A549 (cell line): ENCODE measurements around the gene ARHGEF10L. TPM values are rescaled to one million over a fixed set of nuclear protein-coding genes. Genes with fewer than 3 reads are reported as not detected.

Source experiments
- ATAC-seq, 2 experiments: fragments of 200-7000 bp in 1 of 2; fragments of >200 bp in 1 of 2; cut with Nextera tagmentation in 1 of 2; cut with Tn5 transposase in 1 of 2; 3 replicates each; pipeline versions ENCODE4 v1.8.0 to v1.9.1; 2018 to 2020; ENCODE audit warnings: mild to moderate bottlenecking in 1 of 2, moderate library complexity in 1 of 2
- CTCF ChIA-PET: fragments of 300-600 bp; sonication (Branson Sonifier 250); formaldehyde crosslinking; extraction: SDS; loops from one replicate; lab custom pipeline; 2021; ENCODE audit warnings: antibody characterized with exemption, inconsistent platforms; lab: Yijun Ruan, JAX
- POLR2A ChIA-PET: fragments of 350-600 bp; formaldehyde crosslinking; extraction: SDS; loops from one replicate; lab custom pipeline; 2021; ENCODE audit warnings: antibody characterized with exemption, inconsistent platforms; lab: Yijun Ruan, JAX
- DNase-seq, 2 experiments: peaks; one replicate each; pipeline versions ENCODE4 v3.0.0 to v3.0.0-alpha.2; 2011 to 2016; ENCODE audit warnings: low read depth in 1 of 2, low spot score in 1 of 2
- FAIRE-seq: peaks from 2 replicates; lab custom pipeline; 2011; peaks lifted over from hg19 to GRCh38; lab: Jason Lieb, UNC
- H3K27ac ChIP-seq, 2 experiments: fragments of >200 bp; sonication (Bioruptor Twin); formaldehyde crosslinking; 3 replicates each; pipeline ENCODE4 v1.5.1; 2016 to 2017
- H3K4me1 ChIP-seq: fragments of >200 bp; sonication (Bioruptor Twin); formaldehyde crosslinking; 3 replicates; pipeline ENCODE4 v1.6.1; 2016
- H3K4me2 ChIP-seq: fragments of >200 bp; sonication (Bioruptor Twin); formaldehyde crosslinking; 3 replicates; pipeline ENCODE4 v1.6.1; 2016
- H3K4me3 ChIP-seq: fragments of >200 bp; sonication (Bioruptor Twin); formaldehyde crosslinking; 3 replicates; pipeline ENCODE4 v1.5.1; 2016
- H3K9me3 ChIP-seq: fragments of >200 bp; sonication (Bioruptor Twin); formaldehyde crosslinking; 3 replicates; pipeline ENCODE4 v1.6.1; 2016
- BHLHE40 ChIP-seq: IDR thresholded peaks from 2 replicates; pipeline ENCODE4 v1.6.1; 2012; ENCODE audit warnings: low read depth, low read length, inconsistent platforms
- CBX8 ChIP-seq: fragments of 200-600 bp; sonication (generic); IDR thresholded peaks from 2 replicates; pipeline ENCODE4 v1.6.1; 2016
- CHD4 ChIP-seq: fragments of 200-600 bp; sonication (generic); IDR thresholded peaks from 2 replicates; pipeline ENCODE4 v1.6.1; 2016; ENCODE audit warnings: antibody characterized with exemption, mild to moderate bottlenecking, borderline replicate concordance
- EHMT2 ChIP-seq: fragments of 200-600 bp; sonication (generic); IDR thresholded peaks from 2 replicates; pipeline ENCODE4 v1.6.1; 2016; ENCODE audit warnings: antibody characterized with exemption, low read depth, mild to moderate bottlenecking, moderate library complexity
- ESRRA ChIP-seq: fragments of 150-350 bp; IDR thresholded peaks from 2 replicates; pipeline ENCODE4 v1.6.1; 2014; ENCODE audit warnings: mild to moderate bottlenecking, low read length, borderline replicate concordance
- FOSL2 ChIP-seq, 2 experiments: fragments of 450-650 bp in 1 of 2; fragments of >200 bp in 1 of 2; sonication (Bioruptor Twin) in 1 of 2; formaldehyde crosslinking; IDR thresholded peaks; 2 replicates each; pipeline versions ENCODE4 v1.5.0 to v1.6.1; 2016 to 2020; ENCODE audit warnings: mild to moderate bottlenecking in 1 of 2, moderate library complexity in 1 of 2
- HEYL ChIP-seq: fragments of 250-450 bp; sonication (Bioruptor Pico); IDR thresholded peaks from 2 replicates; pipeline ENCODE4 v1.8.0; 2021; ENCODE audit warnings: mild to moderate bottlenecking, moderate library complexity
- HOXB5 ChIP-seq: fragments of 250-450 bp; sonication (Bioruptor Pico); IDR thresholded peaks from 2 replicates; pipeline ENCODE4 v1.5.0; 2020; ENCODE audit warnings: mild to moderate bottlenecking, moderate library complexity
- JUN ChIP-seq, 2 experiments: fragments of >200 bp; sonication (Bioruptor Twin); formaldehyde crosslinking; IDR thresholded peaks; 2 replicates in 1 of 2; 3 replicates in 1 of 2; pipeline ENCODE4 v1.6.1; 2016 to 2017
- KDM1A ChIP-seq: fragments of 200-600 bp; sonication (generic); IDR thresholded peaks from 2 replicates; pipeline ENCODE4 v1.6.1; 2016; ENCODE audit warnings: low read depth, mild to moderate bottlenecking
- MAZ ChIP-seq: fragments of 150-350 bp; IDR thresholded peaks from 2 replicates; pipeline ENCODE4 v1.6.1; 2014; ENCODE audit warnings: antibody characterized with exemption, low read depth, low read length, borderline replicate concordance
- RAD21 ChIP-seq, 2 experiments: fragments of >200 bp in 1 of 2; sonication (Bioruptor Twin) in 1 of 2; formaldehyde crosslinking in 1 of 2; IDR thresholded peaks in 1 of 2; conservative IDR thresholded peaks in 1 of 2; 2 replicates in 1 of 2; 3 replicates in 1 of 2; pipeline ENCODE4 v1.6.1; 2012 to 2018; ENCODE audit warnings: inconsistent platforms in 1 of 2
- RCOR1 ChIP-seq: fragments of 150-350 bp; IDR thresholded peaks from 2 replicates; pipeline ENCODE4 v1.6.1; 2014; ENCODE audit warnings: antibody characterized with exemption, low read length, low read depth
- SMC3 ChIP-seq: fragments of >200 bp; sonication (Bioruptor Twin); formaldehyde crosslinking; IDR thresholded peaks from 3 replicates; pipeline ENCODE4 v1.6.1; 2018; ENCODE audit warnings: inconsistent platforms
- SREBF2 ChIP-seq: fragments of 450-650 bp; IDR thresholded peaks from 2 replicates; pipeline ENCODE4 v1.6.1; 2014; ENCODE audit warnings: mild to moderate bottlenecking, moderate library complexity
- ZC3H11A ChIP-seq: fragments of 450-650 bp; IDR thresholded peaks from 2 replicates; pipeline ENCODE4 v1.6.1; 2014; ENCODE audit warnings: antibody characterized with exemption, mild to moderate bottlenecking
- ZFP36 ChIP-seq: fragments of 450-650 bp; IDR thresholded peaks from 2 replicates; pipeline ENCODE4 v1.6.1; 2014; ENCODE audit warnings: borderline replicate concordance; ENCODE audit not compliant: partially characterized antibody
- ZNF302 ChIP-seq: fragments of 250-450 bp; sonication (Bioruptor Pico); IDR thresholded peaks from 2 replicates; pipeline ENCODE4 v1.9.0; 2021; ENCODE audit warnings: inconsistent platforms, mild to moderate bottlenecking, moderate library complexity
- ZSCAN20 ChIP-seq: fragments of 250-450 bp; sonication (Bioruptor Pico); IDR thresholded peaks from 2 replicates; pipeline ENCODE4 v1.8.0; 2022; ENCODE audit warnings: mild to moderate bottlenecking, moderate library complexity
- WGBS: methylation state at CpG from one replicate; pipeline ENCODE4 v1.1.6; 2017; ENCODE audit errors: missing lambda C conversion rate; 5-methylcytosine and 5-hydroxymethylcytosine counted together
- polyA plus RNA-seq, 4 experiments: library from polyadenylated mRNA; depleted of rRNA in 3 of 4; stranded (reverse); fragments of >200 nt; fragmentation: RNase III in 1 of 4; extraction: RNeasy Plus Mini Kit Qiagen cat#74134 plus additional on column Dnase treatment in 1 of 4; gene quantifications; 2 replicates in 3 of 4; 3 replicates in 1 of 4; pipeline ENCODE4 v1.2.3, GENCODE V29; 2011 to 2017
- TF ChIP-seq, protein P1 (sequence below): fragments of >200 bp; sonication (Bioruptor Twin); formaldehyde crosslinking; IDR thresholded peaks from 3 replicates; pipeline ENCODE4 v1.5.1; 2016
- TF ChIP-seq, protein P2 (sequence below): IDR thresholded peaks from 2 replicates; pipeline ENCODE4 v1.6.1; 2012
- TF ChIP-seq, protein P3 (sequence below): fragments of >200 bp; sonication (Bioruptor Twin); formaldehyde crosslinking; IDR thresholded peaks from 2 replicates; pipeline ENCODE4 v1.6.1; 2016
- TF ChIP-seq, protein P4 (sequence below): IDR thresholded peaks from 2 replicates; pipeline ENCODE4 v1.6.1; 2012; ENCODE audit warnings: low read depth, borderline replicate concordance
- TF ChIP-seq, protein P5 (sequence below): fragments of >200 bp; sonication (Bioruptor Twin); formaldehyde crosslinking; IDR thresholded peaks from 3 replicates; pipeline ENCODE4 v1.6.1; 2016
- TF ChIP-seq, protein P6 (sequence below): IDR thresholded peaks from 2 replicates; pipeline ENCODE4 v1.6.1; 2012

The ARHGEF10L gene
- polyA plus RNA-seq, 2 of the 4 experiments (the other 2 are of a cell fraction): 3.5 to 5.2 TPM

DNA sequence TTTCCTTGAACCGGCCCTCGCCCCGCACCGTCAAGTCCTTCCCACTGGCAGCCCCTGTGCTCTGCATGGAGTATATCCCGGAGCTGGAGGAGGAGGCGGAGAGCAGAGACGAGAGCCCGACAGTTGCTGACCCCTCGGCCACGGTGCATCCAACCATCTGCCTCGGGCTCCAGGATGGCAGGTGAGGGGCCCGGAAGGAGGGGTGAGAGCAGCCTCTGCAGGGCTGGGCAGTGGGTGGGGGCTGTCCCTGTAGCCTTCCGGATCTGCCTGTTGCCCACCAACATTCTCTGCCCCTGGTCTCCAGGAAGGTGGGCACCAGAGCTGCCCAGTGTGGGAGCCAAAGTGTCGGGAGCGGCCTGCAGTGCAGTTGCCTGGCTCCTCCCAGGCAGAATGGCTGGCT lies 116.4 kb downstream of the ARHGEF10L start:
- CTCF ChIA-PET: interaction anchor here (0.9 to 8.0 kb wide), 4 partner anchors 14 to 926 kb away, joined by 3 to 49 read pairs (median 3); no protein-coding TSS in a partner anchor
- Histone ChIP-seq H3K27ac (no peak overlapping the region), H3K4me2 (no peak overlapping the region), H3K4me3 (no peak overlapping the region), H3K9me3 (no peaks in the 10 kb centered on the region), H3K4me1 (no peaks in the 10 kb centered on the region)
- ATAC-seq: no peak
- FAIRE-seq: no peak
- POLR2A ChIA-PET: no interaction called here
- 98% methylated on average over 10 of the region's 15 CpGs for WGBS
- no peak for DNase-seq
- no peak for TF ChIP-seq MAZ
- TF ChIP-seq, protein P1, sequence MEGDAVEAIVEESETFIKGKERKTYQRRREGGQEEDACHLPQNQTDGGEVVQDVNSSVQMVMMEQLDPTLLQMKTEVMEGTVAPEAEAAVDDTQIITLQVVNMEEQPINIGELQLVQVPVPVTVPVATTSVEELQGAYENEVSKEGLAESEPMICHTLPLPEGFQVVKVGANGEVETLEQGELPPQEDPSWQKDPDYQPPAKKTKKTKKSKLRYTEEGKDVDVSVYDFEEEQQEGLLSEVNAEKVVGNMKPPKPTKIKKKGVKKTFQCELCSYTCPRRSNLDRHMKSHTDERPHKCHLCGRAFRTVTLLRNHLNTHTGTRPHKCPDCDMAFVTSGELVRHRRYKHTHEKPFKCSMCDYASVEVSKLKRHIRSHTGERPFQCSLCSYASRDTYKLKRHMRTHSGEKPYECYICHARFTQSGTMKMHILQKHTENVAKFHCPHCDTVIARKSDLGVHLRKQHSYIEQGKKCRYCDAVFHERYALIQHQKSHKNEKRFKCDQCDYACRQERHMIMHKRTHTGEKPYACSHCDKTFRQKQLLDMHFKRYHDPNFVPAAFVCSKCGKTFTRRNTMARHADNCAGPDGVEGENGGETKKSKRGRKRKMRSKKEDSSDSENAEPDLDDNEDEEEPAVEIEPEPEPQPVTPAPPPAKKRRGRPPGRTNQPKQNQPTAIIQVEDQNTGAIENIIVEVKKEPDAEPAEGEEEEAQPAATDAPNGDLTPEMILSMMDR: no peak
- no peak for TF ChIP-seq SMC3
- TF ChIP-seq HEYL (CRISPR knock-in tag): no peak
- TF ChIP-seq BHLHE40: no peak
- TF ChIP-seq RAD21 (conservative IDR thresholded peaks at IDR 0.05 in 1 of 2, IDR thresholded peaks at IDR 0.05 in 1 of 2): no peak
- no peak for TF ChIP-seq ESRRA
- TF ChIP-seq, protein P2, sequence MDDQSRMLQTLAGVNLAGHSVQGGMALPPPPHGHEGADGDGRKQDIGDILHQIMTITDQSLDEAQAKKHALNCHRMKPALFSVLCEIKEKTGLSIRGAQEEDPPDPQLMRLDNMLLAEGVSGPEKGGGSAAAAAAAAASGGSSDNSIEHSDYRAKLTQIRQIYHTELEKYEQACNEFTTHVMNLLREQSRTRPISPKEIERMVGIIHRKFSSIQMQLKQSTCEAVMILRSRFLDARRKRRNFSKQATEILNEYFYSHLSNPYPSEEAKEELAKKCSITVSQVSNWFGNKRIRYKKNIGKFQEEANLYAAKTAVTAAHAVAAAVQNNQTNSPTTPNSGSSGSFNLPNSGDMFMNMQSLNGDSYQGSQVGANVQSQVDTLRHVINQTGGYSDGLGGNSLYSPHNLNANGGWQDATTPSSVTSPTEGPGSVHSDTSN: no peak
- no peak for TF ChIP-seq RCOR1
- TF ChIP-seq, protein P3, sequence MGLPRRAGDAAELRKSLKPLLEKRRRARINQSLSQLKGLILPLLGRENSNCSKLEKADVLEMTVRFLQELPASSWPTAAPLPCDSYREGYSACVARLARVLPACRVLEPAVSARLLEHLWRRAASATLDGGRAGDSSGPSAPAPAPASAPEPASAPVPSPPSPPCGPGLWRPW: no peak
- no peak for TF ChIP-seq HOXB5 (CRISPR knock-in tag)

DNA sequence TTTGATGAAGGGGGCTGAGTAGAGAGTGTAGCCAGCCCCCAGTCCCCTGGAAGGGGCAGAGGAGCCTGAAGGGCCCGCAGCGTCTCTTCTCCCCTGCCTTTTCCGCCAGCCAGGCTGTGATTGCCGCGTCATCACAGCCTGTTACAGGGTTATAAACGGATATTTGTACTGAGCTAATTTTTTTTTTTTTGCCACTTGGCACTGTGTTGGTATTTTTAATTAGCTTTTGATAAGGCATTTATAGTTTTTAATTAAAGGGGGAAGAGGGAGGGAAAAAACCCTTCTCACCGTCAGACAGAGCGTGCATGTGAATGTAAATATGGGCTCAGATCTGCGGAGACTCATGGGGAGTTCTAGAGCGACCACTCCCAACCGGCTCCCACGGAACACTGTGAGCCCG lies 117.9 kb downstream of the ARHGEF10L start:
- DNase-seq (no peak), ATAC-seq (no peak), FAIRE-seq (no peak)
- Histone ChIP-seq H3K4me1 (no peaks in the 10 kb centered on the region), H3K9me3 (no peaks in the 10 kb centered on the region), H3K27ac (no peak overlapping the region), H3K4me2 (no peak overlapping the region), H3K4me3 (no peak overlapping the region)
- CTCF ChIA-PET: interaction anchor here (1.7 to 8.0 kb wide), 2 partner anchors 443 to 924 kb away, joined by 4 to 49 read pairs; no protein-coding TSS in a partner anchor
- POLR2A ChIA-PET: no interaction called here
- no peak for TF ChIP-seq EHMT2
- TF ChIP-seq, protein P4, sequence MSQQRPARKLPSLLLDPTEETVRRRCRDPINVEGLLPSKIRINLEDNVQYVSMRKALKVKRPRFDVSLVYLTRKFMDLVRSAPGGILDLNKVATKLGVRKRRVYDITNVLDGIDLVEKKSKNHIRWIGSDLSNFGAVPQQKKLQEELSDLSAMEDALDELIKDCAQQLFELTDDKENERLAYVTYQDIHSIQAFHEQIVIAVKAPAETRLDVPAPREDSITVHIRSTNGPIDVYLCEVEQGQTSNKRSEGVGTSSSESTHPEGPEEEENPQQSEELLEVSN: no peak
- 93% methylated on average over 13 of the region's 13 CpGs for WGBS

DNA sequence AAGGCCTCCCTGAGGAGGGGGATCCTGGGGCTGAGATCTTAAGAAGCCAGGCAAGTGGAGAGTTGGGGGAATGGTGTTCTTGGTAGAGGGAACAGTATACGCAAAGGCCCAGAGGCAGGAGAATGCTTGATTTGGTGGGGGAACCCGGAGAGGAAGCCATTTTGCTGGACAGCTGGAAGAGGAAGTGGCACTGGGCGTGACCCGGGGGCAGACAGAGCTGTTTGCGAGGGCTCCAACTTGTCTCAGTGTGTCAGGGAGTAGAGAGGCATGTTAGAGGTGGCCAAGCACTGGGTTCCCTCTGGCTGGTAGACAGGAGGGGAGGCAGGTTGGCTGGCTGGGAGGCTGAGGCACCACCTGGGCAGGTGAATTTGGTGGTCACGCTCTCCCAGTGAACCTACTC lies 119.3 kb downstream of the ARHGEF10L start:
- ATAC-seq: no peak
- Histone ChIP-seq H3K27ac (no peak overlapping the region), H3K4me2 (no peak overlapping the region), H3K9me3 (no peaks in the 10 kb centered on the region), H3K4me3 (no peak overlapping the region), H3K4me1 (no peaks in the 10 kb centered on the region)
- DNase-seq: no peak
- CTCF ChIA-PET: interaction anchor here (1.3 to 8.0 kb wide), 4 partner anchors 164 to 923 kb away, joined by 3 to 49 read pairs (median 4); no protein-coding TSS in a partner anchor
- POLR2A ChIA-PET: no interaction called here
- FAIRE-seq: no peak
- 74% methylated on average over 6 of the region's 6 CpGs for WGBS
- TF ChIP-seq RAD21 (conservative IDR thresholded peaks at IDR 0.05 in 1 of 2, IDR thresholded peaks at IDR 0.05 in 1 of 2) (no peak), CBX8 (no peak), SMC3 (no peak), ZNF302 (CRISPR knock-in tag) (no peak), KDM1A (no peak), FOSL2 (IDR thresholded peaks at IDR 0.05) (no peak), FOSL2 (CRISPR knock-in tag; IDR thresholded peaks at IDR 0.05) (no peak), JUN (IDR thresholded peaks at IDR 0.05) (no peak), CHD4 (no peak), BHLHE40 (no peak), ZC3H11A (no peak), SREBF2 (no peak), ZFP36 (no peak), ZSCAN20 (CRISPR knock-in tag) (no peak)
- TF ChIP-seq, protein P5, sequence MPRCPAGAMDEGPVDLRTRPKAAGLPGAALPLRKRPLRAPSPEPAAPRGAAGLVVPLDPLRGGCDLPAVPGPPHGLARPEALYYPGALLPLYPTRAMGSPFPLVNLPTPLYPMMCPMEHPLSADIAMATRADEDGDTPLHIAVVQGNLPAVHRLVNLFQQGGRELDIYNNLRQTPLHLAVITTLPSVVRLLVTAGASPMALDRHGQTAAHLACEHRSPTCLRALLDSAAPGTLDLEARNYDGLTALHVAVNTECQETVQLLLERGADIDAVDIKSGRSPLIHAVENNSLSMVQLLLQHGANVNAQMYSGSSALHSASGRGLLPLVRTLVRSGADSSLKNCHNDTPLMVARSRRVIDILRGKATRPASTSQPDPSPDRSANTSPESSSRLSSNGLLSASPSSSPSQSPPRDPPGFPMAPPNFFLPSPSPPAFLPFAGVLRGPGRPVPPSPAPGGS: no peak
- TF ChIP-seq, protein P4: no peak
- TF ChIP-seq, protein P6, sequence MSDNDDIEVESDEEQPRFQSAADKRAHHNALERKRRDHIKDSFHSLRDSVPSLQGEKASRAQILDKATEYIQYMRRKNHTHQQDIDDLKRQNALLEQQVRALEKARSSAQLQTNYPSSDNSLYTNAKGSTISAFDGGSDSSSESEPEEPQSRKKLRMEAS: no peak
- TF ChIP-seq, protein P1: no peak
